Liver (tissue), 9 donors: ENCODE results near the gene PIP5K1C. TPM values are rescaled to one million over a fixed set of nuclear protein-coding genes. Genes with fewer than 3 reads are reported as not detected.
A peak's percentile ranks its signal among the peaks of the same experiment; 100 is the strongest.

ENCODE experiments used
- DNase-seq: peaks from one replicate; pipeline ENCODE4 v3.0.0-alpha.2; 2017; ENCODE audit warnings: low spot score
- H3K27ac ChIP-seq, 2 donors: one replicate each; pipeline ENCODE4 v1.7.0; 2013; ENCODE audit warnings: inconsistent platforms in 2 of 2, low read length in 2 of 2, control low read depth in 1 of 2, low read depth in 1 of 2, mild to moderate bottlenecking in 1 of 2
- H3K27me3 ChIP-seq, 4 donors: one replicate each; pipeline versions ENCODE4 v1.6.1 to v1.7.0; 2013; ENCODE audit warnings: low read length in 3 of 4, inconsistent platforms in 1 of 4, mild to moderate bottlenecking in 1 of 4, moderate library complexity in 1 of 4; ENCODE audit not compliant: control insufficient read depth in 4 of 4, insufficient read depth in 4 of 4
- H3K36me3 ChIP-seq, 4 donors: one replicate each; pipeline versions ENCODE4 v1.6.1 to v1.7.0; 2013; ENCODE audit warnings: low read length in 3 of 4, mild to moderate bottlenecking in 3 of 4, low read depth in 1 of 4, moderate library complexity in 1 of 4; ENCODE audit not compliant: control insufficient read depth in 4 of 4, insufficient read depth in 3 of 4
- H3K4me1 ChIP-seq, 4 donors: one replicate each; pipeline versions ENCODE4 v1.6.1 to v1.7.0; 2013; ENCODE audit warnings: low read length in 3 of 4, mild to moderate bottlenecking in 3 of 4, moderate library complexity in 1 of 4; ENCODE audit not compliant: control insufficient read depth in 4 of 4, insufficient read depth in 4 of 4
- H3K4me3 ChIP-seq, 3 donors: one replicate each; pipeline versions ENCODE4 v1.6.1 to v1.7.0; 2013; ENCODE audit warnings: low read length in 3 of 3, control low read depth in 1 of 3, low read depth in 1 of 3, mild to moderate bottlenecking in 1 of 3
- H3K9ac ChIP-seq, 2 donors: one replicate each; pipeline ENCODE4 v1.7.0; 2013; ENCODE audit warnings: low read length in 2 of 2, mild to moderate bottlenecking in 2 of 2, moderate library complexity in 2 of 2, control low read depth in 1 of 2, low read depth in 1 of 2
- H3K9me3 ChIP-seq, 4 donors: one replicate each; pipeline versions ENCODE4 v1.6.1 to v1.7.0; 2013; ENCODE audit warnings: low read length in 3 of 4; ENCODE audit not compliant: control insufficient read depth in 4 of 4
- FOXA1 ChIP-seq: IDR thresholded peaks from 2 replicates; pipeline ENCODE4 v1.6.1; 2016; ENCODE audit warnings: antibody characterized with exemption
- FOXA2 ChIP-seq: IDR thresholded peaks from 2 replicates; pipeline ENCODE4 v1.6.1; 2016; ENCODE audit warnings: antibody characterized with exemption
- GABPA ChIP-seq, 2 donors: IDR thresholded peaks in 1 of 2; conservative IDR thresholded peaks in 1 of 2; 2 replicates each; pipeline ENCODE4 v1.6.1; 2016; ENCODE audit warnings: antibody characterized with exemption in 2 of 2, mild to moderate bottlenecking in 1 of 2, moderate library complexity in 1 of 2
- HNF4A ChIP-seq, 2 donors: conservative IDR thresholded peaks; 2 replicates each; pipeline ENCODE4 v1.6.1; 2016; ENCODE audit warnings: antibody characterized with exemption in 2 of 2, mild to moderate bottlenecking in 2 of 2
- HNF4G ChIP-seq: IDR thresholded peaks from 2 replicates; pipeline ENCODE4 v1.6.1; 2016; ENCODE audit warnings: antibody characterized with exemption
- JUND ChIP-seq, 2 donors: IDR thresholded peaks; 2 replicates each; pipeline ENCODE4 v1.6.1; 2016; ENCODE audit warnings: antibody characterized with exemption in 2 of 2
- NR2F2 ChIP-seq: IDR thresholded peaks from 2 replicates; pipeline ENCODE4 v1.6.1; 2016; ENCODE audit warnings: antibody characterized with exemption
- RAD21 ChIP-seq, 2 donors: IDR thresholded peaks; 2 replicates each; pipeline ENCODE4 v1.6.1; 2016; ENCODE audit warnings: antibody characterized with exemption in 2 of 2, mild to moderate bottlenecking in 2 of 2
- REST ChIP-seq: IDR thresholded peaks from 2 replicates; pipeline ENCODE4 v1.6.1; 2016; ENCODE audit warnings: antibody characterized with exemption, mild to moderate bottlenecking
- RXRA ChIP-seq, 2 donors: IDR thresholded peaks; 2 replicates each; pipeline ENCODE4 v1.6.1; 2017 to 2018; ENCODE audit warnings: antibody characterized with exemption in 2 of 2, mild to moderate bottlenecking in 1 of 2
- SP1 ChIP-seq: IDR thresholded peaks from 2 replicates; pipeline ENCODE4 v1.6.1; 2018; ENCODE audit warnings: antibody characterized with exemption, mild to moderate bottlenecking
- TAF1 ChIP-seq: conservative IDR thresholded peaks from 2 replicates; pipeline ENCODE4 v1.6.1; 2016; ENCODE audit warnings: antibody characterized with exemption, mild to moderate bottlenecking
- YY1 ChIP-seq: IDR thresholded peaks from 2 replicates; pipeline ENCODE4 v1.6.1; 2016; ENCODE audit warnings: antibody characterized with exemption, mild to moderate bottlenecking
- WGBS: extraction: QIAGEN DNeasy Blood & Tissue Kit; methylation state at CpG from one replicate; pipeline ENCODE4 v1.1.7; 2013; 5-methylcytosine and 5-hydroxymethylcytosine counted together
- polyA plus RNA-seq, 2 donors: library from polyadenylated mRNA; stranded (reverse) in 1 of 2; unstranded in 1 of 2; fragments of 200-250 nt in 1 of 2; fragments of >200 nt in 1 of 2; fragmentation: Nextera tagmentation in 1 of 2; extraction: Ambion mirVana in 1 of 2; gene quantifications; one replicate each; pipeline versions ENCODE4 v1.2.1 to v1.2.3, GENCODE V29; 2013 to 2015
- total RNA-seq, 2 donors: library from RNA; depleted of rRNA; stranded (reverse); fragments of >200 nt; gene quantifications; one replicate each; pipeline ENCODE4 v1.2.3, GENCODE V29; 2014
- donor health status: healthy.
- donor health status: healthy.
- donor health status: healthy.
- donor health status: healthy.
- donor health status: healthy.

PIP5K1C gene
- total and polyA plus RNA-seq, 4 donors = 1.8 to 7.4 (median 6.0) TPM

GRCh38 chr19:3684054-3684816, 16.0 kb downstream of the PIP5K1C start (continued):
- TF ChIP-seq REST (no peak), YY1 (no peak), TAF1 (no peak), NR2F2 (no peak), GABPA (IDR thresholded peaks at IDR 0.05 in 1 of 2, conservative IDR thresholded peaks at IDR 0.05 in 1 of 2) (no peak), JUND (IDR thresholded peaks at IDR 0.05) (no peak), HNF4G (no peak), HNF4A (conservative IDR thresholded peaks at IDR 0.05) (no peak), FOXA1 (no peak), SP1 (no peak), FOXA2 (no peak), RAD21 (IDR thresholded peaks at IDR 0.05) (no peak)

- H3K36me3 ChIP-seq = peaks cover 0 to 2% (median under 1%) of the 10 kb centered on the region in 4 donors
- WGBS = 76% methylated on average over 26 of the region's 26 CpGs
- peak overlapping the region in 1 of 2 donors; percentile 7 for H3K27ac ChIP-seq
- DNase-seq = no peak
- no peak overlapping the region for H3K4me3 ChIP-seq
- TF ChIP-seq SP1 (no peak), NR2F2 (peak; percentile 84)
- no peak overlapping the region for H3K9ac ChIP-seq
- H3K9me3 ChIP-seq = peaks cover 0 to 3% (median 0%) of the 10 kb centered on the region in 4 donors
- no peaks in the 10 kb centered on the region for H3K27me3 ChIP-seq
- H3K4me1 ChIP-seq = peaks cover 4 to 15% (median 8%) of the 10 kb centered on the region in 4 donors
These were observed 16.7 kb downstream of the PIP5K1C start for GRCh38 chr19:3683405-3684053.

- peaks cover 0 to 3% (median 0%) of the 10 kb centered on the region in 4 donors for H3K9me3 ChIP-seq
- peaks cover under 1 to 13% (median 5%) of the 10 kb centered on the region in 4 donors for H3K4me1 ChIP-seq
- WGBS = 84% methylated on average over 17 of the region's 17 CpGs
- no peak for TF ChIP-seq YY1
- TF ChIP-seq RXRA (IDR thresholded peaks at IDR 0.05) = no peak
- no peak for TF ChIP-seq FOXA2
- TF ChIP-seq GABPA (IDR thresholded peaks at IDR 0.05 in 1 of 2, conservative IDR thresholded peaks at IDR 0.05 in 1 of 2) = no peak
- peaks cover 0 to 2% (median under 1%) of the 10 kb centered on the region in 4 donors for H3K36me3 ChIP-seq
- no peak for DNase-seq
- H3K27ac ChIP-seq = peak overlapping the region in 1 of 2 donors; percentile 7
- H3K27me3 ChIP-seq = no peaks in the 10 kb centered on the region
- no peak overlapping the region for H3K9ac ChIP-seq
- no peak overlapping the region for H3K4me3 ChIP-seq
These were observed 17.4 kb downstream of the PIP5K1C start for GRCh38 chr19:3682741-3683404.
